HCT116 (cell line): ENCODE results near the gene GPR107. TPM values are rescaled to one million over a fixed set of nuclear protein-coding genes. Genes with fewer than 3 reads are reported as not detected.

ENCODE experiments used
- ATAC-seq: fragments of 200-7000 bp; cut with Tn5 transposase; 2 replicates; pipeline ENCODE4 v1.9.1; 2020; ENCODE audit warnings: mild to moderate bottlenecking, moderate library complexity
- BruUV-seq: library from RNA; stranded (reverse); fragments of 400-500 nt; replicated peaks from 2 replicates; lab custom pipeline; 2021; lab: Mats Ljungman, UMichigan
- CTCF ChIA-PET: fragments of 300-600 bp; sonication (Branson Sonifier 250); formaldehyde crosslinking; loops from one replicate; lab custom pipeline; 2021; ENCODE audit warnings: antibody characterized with exemption; lab: Charles Lee
- POLR2A ChIA-PET: fragments of 300-600, 350-600 bp; sonication (Branson Sonifier 250); formaldehyde crosslinking; loops from one replicate; lab custom pipeline; 2021; ENCODE audit warnings: antibody characterized with exemption; lab: Charles Lee
- RAD21 ChIA-PET, 2 experiments: fragments of 300-600 bp; sonication (Branson Sonifier 250); formaldehyde crosslinking; loops; one replicate each; lab custom pipeline; 2023; ENCODE audit warnings: low total read pairs in 2 of 2; ENCODE audit not compliant: uncharacterized antibody in 2 of 2, unreplicated experiment in 2 of 2, low non-redundant PET in 1 of 2; lab: Charles Lee
- DNase-seq: peaks from one replicate; pipeline ENCODE4 v3.0.0-alpha.2; 2010; ENCODE audit warnings: low read depth, low spot score
- H2AFZ ChIP-seq: fragments of 200-600 bp; shearing (Covaris generic), sonication (generic); 2 replicates; pipeline ENCODE4 v1.6.1; 2017; ENCODE audit warnings: low read depth, mixed run types, mixed read lengths, antibody characterized with exemption, low read length; ENCODE audit not compliant: poor library complexity, severe bottlenecking
- H3K27ac ChIP-seq: 2 replicates; pipeline ENCODE4 v1.5.1; 2012; ENCODE audit warnings: low read depth, low read length
- H3K27me3 ChIP-seq: fragments of 200-600 bp; sonication (generic); 2 replicates; pipeline ENCODE4 v1.6.1; 2016; ENCODE audit warnings: mixed run types, low read length, mixed read lengths; ENCODE audit not compliant: insufficient read depth
- H3K36me3 ChIP-seq, 2 experiments: fragments of 200-500 bp in 1 of 2; fragments of 200-600 bp in 1 of 2; sonication (Bioruptor generic) in 1 of 2; sonication (generic) in 1 of 2; 2 replicates each; pipeline versions ENCODE4 v1.5.1 to v1.6.1; 2014 to 2016; ENCODE audit warnings: low read length in 2 of 2, inconsistent platforms in 1 of 2, mixed read lengths in 1 of 2, mixed run types in 1 of 2; ENCODE audit not compliant: insufficient read depth in 2 of 2, control insufficient read depth in 1 of 2
- H3K4me1 ChIP-seq, 2 experiments: fragments of 200-600 bp in 1 of 2; sonication (generic) in 1 of 2; 2 replicates each; pipeline versions ENCODE4 v1.5.1 to v1.6.1; 2012 to 2017; ENCODE audit warnings: low read length in 2 of 2, inconsistent platforms in 1 of 2, mild to moderate bottlenecking in 1 of 2, mixed read lengths in 1 of 2, mixed run types in 1 of 2, moderate library complexity in 1 of 2; ENCODE audit not compliant: insufficient read depth in 2 of 2, control insufficient read depth in 1 of 2
- H3K4me2 ChIP-seq: fragments of 200-600 bp; sonication (generic); 2 replicates; pipeline ENCODE4 v1.6.1; 2017; ENCODE audit warnings: mixed run types, low read length, mixed read lengths
- H3K4me3 ChIP-seq, 2 experiments: fragments of 200-600 bp in 1 of 2; sonication (generic) in 1 of 2; replicated peaks in 1 of 2; 2 replicates each; pipeline ENCODE4 v1.5.1; 2011 to 2016; ENCODE audit warnings: low read length in 2 of 2, control low read depth in 1 of 2, low read depth in 1 of 2, mild to moderate bottlenecking in 1 of 2, mixed read lengths in 1 of 2, mixed run types in 1 of 2
- H3K79me2 ChIP-seq: fragments of 200-600 bp; sonication (generic); 2 replicates; pipeline ENCODE4 v1.6.1; 2017; ENCODE audit warnings: mild to moderate bottlenecking, mixed run types, low read length, moderate library complexity, mixed read lengths; ENCODE audit not compliant: insufficient read depth
- H3K9ac ChIP-seq: fragments of 200-600 bp; sonication (generic); 2 replicates; pipeline ENCODE4 v1.6.1; 2016; ENCODE audit warnings: low read length, mixed read lengths
- H3K9me2 ChIP-seq: fragments of 200-600 bp; sonication (generic), shearing (Covaris generic); 2 replicates; pipeline ENCODE4 v1.6.1; 2017; ENCODE audit warnings: mixed run types, mild to moderate bottlenecking, moderate library complexity; ENCODE audit not compliant: insufficient read depth
- H3K9me3 ChIP-seq, 2 experiments: fragments of 200-500 bp in 1 of 2; fragments of 200-600 bp in 1 of 2; sonication (Bioruptor generic) in 1 of 2; sonication (generic) in 1 of 2; 2 replicates each; pipeline ENCODE4 v1.6.1; 2014 to 2017; ENCODE audit warnings: low read length in 2 of 2, mixed read lengths in 2 of 2, inconsistent platforms in 1 of 2, low read depth in 1 of 2, mild to moderate bottlenecking in 1 of 2, mixed run types in 1 of 2, moderate library complexity in 1 of 2; ENCODE audit not compliant: control insufficient read depth in 1 of 2, insufficient read depth in 1 of 2
- H4K20me1 ChIP-seq: fragments of 200-600 bp; sonication (generic), shearing (Covaris generic); 2 replicates; pipeline ENCODE4 v1.6.1; 2017; ENCODE audit warnings: mixed run types, mild to moderate bottlenecking, moderate library complexity; ENCODE audit not compliant: insufficient read depth
- CBX3 ChIP-seq: IDR thresholded peaks from 2 replicates; pipeline ENCODE4 v1.6.1; 2012; ENCODE audit warnings: low read depth
- CEBPB ChIP-seq: IDR thresholded peaks from 2 replicates; pipeline ENCODE4 v1.6.1; 2012; ENCODE audit warnings: low read depth
- EGR1 ChIP-seq: IDR thresholded peaks from 2 replicates; pipeline ENCODE4 v1.6.1; 2012; ENCODE audit warnings: low read depth
- ELF1 ChIP-seq: IDR thresholded peaks from 2 replicates; pipeline ENCODE4 v1.6.1; 2012; ENCODE audit warnings: low read depth, borderline replicate concordance
- EZH2 ChIP-seq: fragments of 200-600 bp; sonication (generic); IDR thresholded peaks from 2 replicates; pipeline ENCODE4 v1.6.1; 2017; ENCODE audit warnings: antibody characterized with exemption, mixed run types
- EZH2phosphoT487 ChIP-seq: fragments of 200-600 bp; IDR thresholded peaks from 2 replicates; pipeline ENCODE4 v1.6.1; 2018; ENCODE audit warnings: antibody characterized with exemption, borderline replicate concordance
- FOSL1 ChIP-seq: IDR thresholded peaks from 2 replicates; pipeline ENCODE4 v1.6.1; 2012; ENCODE audit warnings: low read depth
- JUND ChIP-seq: IDR thresholded peaks from 2 replicates; pipeline ENCODE4 v1.6.1; 2012
- POLR2AphosphoS5 ChIP-seq: IDR thresholded peaks from 2 replicates; pipeline ENCODE4 v1.6.1; 2011; ENCODE audit warnings: mild to moderate bottlenecking, low read depth, low read length, moderate library complexity
- RAD21 ChIP-seq: IDR thresholded peaks from 2 replicates; pipeline ENCODE4 v1.6.1; 2012; ENCODE audit warnings: low read depth, mild to moderate bottlenecking
- SIN3A ChIP-seq: IDR thresholded peaks from 2 replicates; pipeline ENCODE4 v1.6.1; 2012; ENCODE audit warnings: low read depth
- ZFX ChIP-seq: fragments of 450-650 bp; IDR thresholded peaks from 2 replicates; pipeline ENCODE4 v1.6.1; 2017
- intact Hi-C: fragments of 100-400 bp; cut with micrococcal nuclease; formaldehyde crosslinking; loops from 2 replicates; pipeline ENCODE4 v1.10.0; 2022
- total RNA-seq: library from RNA; stranded (reverse); gene quantifications from one replicate; pipeline ENCODE4 v1.2.1, GENCODE V29; 2021; ENCODE audit not compliant: unreplicated experiment
- TF ChIP-seq, protein P1 (sequence below): IDR thresholded peaks from 2 replicates; pipeline ENCODE4 v1.6.1; 2012; ENCODE audit warnings: low read depth
- TF ChIP-seq, protein P2 (sequence below): IDR thresholded peaks from 2 replicates; pipeline ENCODE4 v1.6.1; 2012
- TF ChIP-seq, protein P3 (sequence below), 3 experiments: fragments of 200-600 bp in 1 of 3; sonication (generic) in 1 of 3; IDR thresholded peaks in 2 of 3; conservative IDR thresholded peaks in 1 of 3; 2 replicates each; pipeline ENCODE4 v1.5.1; 2012 to 2017; ENCODE audit warnings: low read depth in 2 of 3, low read length in 2 of 3, antibody characterized with exemption in 1 of 3, borderline replicate concordance in 1 of 3, control low read depth in 1 of 3, mild to moderate bottlenecking in 1 of 3, mixed read lengths in 1 of 3, mixed run types in 1 of 3, moderate library complexity in 1 of 3; ENCODE audit not compliant: insufficient read depth in 1 of 3
- TF ChIP-seq, protein P4 (sequence below): IDR thresholded peaks from 2 replicates; pipeline ENCODE4 v1.6.1; 2011; ENCODE audit warnings: mild to moderate bottlenecking, low read length, moderate library complexity; ENCODE audit not compliant: insufficient replicate concordance; ENCODE audit errors: extremely low read depth

GPR107 gene
- total RNA-seq, 1 experiment from 2014 or later: 32.5 TPM

DNA sequence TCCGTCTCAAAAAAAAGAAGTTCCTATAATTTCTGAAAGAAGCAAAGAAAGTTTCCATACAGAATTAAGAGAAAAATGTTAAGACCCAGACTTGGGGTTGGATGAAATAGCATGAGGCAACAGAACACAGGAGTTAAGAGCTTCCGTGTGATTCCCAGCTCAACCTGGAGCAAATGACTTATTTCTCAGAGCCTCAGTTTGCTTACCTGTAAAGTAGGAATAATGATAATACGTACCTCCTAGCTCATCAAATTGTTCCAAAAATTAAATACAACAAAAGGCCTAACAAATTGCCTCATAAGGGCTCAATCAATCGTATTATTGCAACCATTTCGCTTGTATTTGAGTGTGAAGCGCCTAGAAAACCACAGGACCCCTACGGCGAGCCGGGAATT, 600 bp upstream of the GPR107 start:
- H3K4me1 ChIP-seq: peaks cover 13 to 14% of the 10 kb centered on the region in 2 experiments
- no peaks in the 10 kb centered on the region for H3K27me3 ChIP-seq
- intact Hi-C loops: no loop called here
- RAD21 ChIA-PET: no interaction called here
- no peak for DNase-seq
- BruUV-seq: TSS peak; percentile 88
- peaks cover 32% of the 10 kb centered on the region for H3K79me2 ChIP-seq
- POLR2A ChIA-PET: interaction anchor here (1.0 to 1.7 kb wide), 4 partner anchors 9 to 21 kb away, joined by 3 to 7 read pairs (median 4); partner anchors contain the start of gene FNBP1
- no peaks in the 10 kb centered on the region for H3K9me3 ChIP-seq
- H3K27ac ChIP-seq: peak overlapping the region; percentile 69
- H3K4me3 ChIP-seq: peak overlapping the region; percentile 76 to 99
- TF ChIP-seq CEBPB (no peak), EGR1 (no peak), RAD21 (no peak), FOSL1 (no peak), JUND (no peak), ELF1 (no peak), POLR2AphosphoS5 (no peak), SIN3A (no peak), CBX3 (no peak), ZFX (no peak), EZH2 (no peak), EZH2phosphoT487 (no peak)
- TF ChIP-seq, protein P1, sequence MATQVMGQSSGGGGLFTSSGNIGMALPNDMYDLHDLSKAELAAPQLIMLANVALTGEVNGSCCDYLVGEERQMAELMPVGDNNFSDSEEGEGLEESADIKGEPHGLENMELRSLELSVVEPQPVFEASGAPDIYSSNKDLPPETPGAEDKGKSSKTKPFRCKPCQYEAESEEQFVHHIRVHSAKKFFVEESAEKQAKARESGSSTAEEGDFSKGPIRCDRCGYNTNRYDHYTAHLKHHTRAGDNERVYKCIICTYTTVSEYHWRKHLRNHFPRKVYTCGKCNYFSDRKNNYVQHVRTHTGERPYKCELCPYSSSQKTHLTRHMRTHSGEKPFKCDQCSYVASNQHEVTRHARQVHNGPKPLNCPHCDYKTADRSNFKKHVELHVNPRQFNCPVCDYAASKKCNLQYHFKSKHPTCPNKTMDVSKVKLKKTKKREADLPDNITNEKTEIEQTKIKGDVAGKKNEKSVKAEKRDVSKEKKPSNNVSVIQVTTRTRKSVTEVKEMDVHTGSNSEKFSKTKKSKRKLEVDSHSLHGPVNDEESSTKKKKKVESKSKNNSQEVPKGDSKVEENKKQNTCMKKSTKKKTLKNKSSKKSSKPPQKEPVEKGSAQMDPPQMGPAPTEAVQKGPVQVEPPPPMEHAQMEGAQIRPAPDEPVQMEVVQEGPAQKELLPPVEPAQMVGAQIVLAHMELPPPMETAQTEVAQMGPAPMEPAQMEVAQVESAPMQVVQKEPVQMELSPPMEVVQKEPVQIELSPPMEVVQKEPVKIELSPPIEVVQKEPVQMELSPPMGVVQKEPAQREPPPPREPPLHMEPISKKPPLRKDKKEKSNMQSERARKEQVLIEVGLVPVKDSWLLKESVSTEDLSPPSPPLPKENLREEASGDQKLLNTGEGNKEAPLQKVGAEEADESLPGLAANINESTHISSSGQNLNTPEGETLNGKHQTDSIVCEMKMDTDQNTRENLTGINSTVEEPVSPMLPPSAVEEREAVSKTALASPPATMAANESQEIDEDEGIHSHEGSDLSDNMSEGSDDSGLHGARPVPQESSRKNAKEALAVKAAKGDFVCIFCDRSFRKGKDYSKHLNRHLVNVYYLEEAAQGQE: no peak
- TF ChIP-seq, protein P2, sequence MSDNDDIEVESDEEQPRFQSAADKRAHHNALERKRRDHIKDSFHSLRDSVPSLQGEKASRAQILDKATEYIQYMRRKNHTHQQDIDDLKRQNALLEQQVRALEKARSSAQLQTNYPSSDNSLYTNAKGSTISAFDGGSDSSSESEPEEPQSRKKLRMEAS: no peak
- TF ChIP-seq, protein P3, sequence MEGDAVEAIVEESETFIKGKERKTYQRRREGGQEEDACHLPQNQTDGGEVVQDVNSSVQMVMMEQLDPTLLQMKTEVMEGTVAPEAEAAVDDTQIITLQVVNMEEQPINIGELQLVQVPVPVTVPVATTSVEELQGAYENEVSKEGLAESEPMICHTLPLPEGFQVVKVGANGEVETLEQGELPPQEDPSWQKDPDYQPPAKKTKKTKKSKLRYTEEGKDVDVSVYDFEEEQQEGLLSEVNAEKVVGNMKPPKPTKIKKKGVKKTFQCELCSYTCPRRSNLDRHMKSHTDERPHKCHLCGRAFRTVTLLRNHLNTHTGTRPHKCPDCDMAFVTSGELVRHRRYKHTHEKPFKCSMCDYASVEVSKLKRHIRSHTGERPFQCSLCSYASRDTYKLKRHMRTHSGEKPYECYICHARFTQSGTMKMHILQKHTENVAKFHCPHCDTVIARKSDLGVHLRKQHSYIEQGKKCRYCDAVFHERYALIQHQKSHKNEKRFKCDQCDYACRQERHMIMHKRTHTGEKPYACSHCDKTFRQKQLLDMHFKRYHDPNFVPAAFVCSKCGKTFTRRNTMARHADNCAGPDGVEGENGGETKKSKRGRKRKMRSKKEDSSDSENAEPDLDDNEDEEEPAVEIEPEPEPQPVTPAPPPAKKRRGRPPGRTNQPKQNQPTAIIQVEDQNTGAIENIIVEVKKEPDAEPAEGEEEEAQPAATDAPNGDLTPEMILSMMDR (IDR thresholded peaks at IDR 0.05 in 2 of 3, conservative IDR thresholded peaks at IDR 0.05 in 1 of 3; ENCODE audit: borderline replicate concordance in 1 of 3, insufficient read depth in 1 of 3, low read depth in 2 of 3, low read length in 2 of 3): no peak
- TF ChIP-seq, protein P4, sequence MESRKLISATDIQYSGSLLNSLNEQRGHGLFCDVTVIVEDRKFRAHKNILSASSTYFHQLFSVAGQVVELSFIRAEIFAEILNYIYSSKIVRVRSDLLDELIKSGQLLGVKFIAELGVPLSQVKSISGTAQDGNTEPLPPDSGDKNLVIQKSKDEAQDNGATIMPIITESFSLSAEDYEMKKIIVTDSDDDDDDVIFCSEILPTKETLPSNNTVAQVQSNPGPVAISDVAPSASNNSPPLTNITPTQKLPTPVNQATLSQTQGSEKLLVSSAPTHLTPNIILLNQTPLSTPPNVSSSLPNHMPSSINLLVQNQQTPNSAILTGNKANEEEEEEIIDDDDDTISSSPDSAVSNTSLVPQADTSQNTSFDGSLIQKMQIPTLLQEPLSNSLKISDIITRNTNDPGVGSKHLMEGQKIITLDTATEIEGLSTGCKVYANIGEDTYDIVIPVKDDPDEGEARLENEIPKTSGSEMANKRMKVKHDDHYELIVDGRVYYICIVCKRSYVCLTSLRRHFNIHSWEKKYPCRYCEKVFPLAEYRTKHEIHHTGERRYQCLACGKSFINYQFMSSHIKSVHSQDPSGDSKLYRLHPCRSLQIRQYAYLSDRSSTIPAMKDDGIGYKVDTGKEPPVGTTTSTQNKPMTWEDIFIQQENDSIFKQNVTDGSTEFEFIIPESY: no peak
- TF ChIP-seq, all 23 proteins: peak for 0
- no peak for ATAC-seq
- H3K4me2 ChIP-seq: peak overlapping the region; percentile 93
- no peaks in the 10 kb centered on the region for H3K9me2 ChIP-seq
- CTCF ChIA-PET: interaction anchor here (1.2 kb wide), 1 partner anchor 10 kb away, joined by 3 read pairs; the partner anchor contains the start of gene FNBP1
- H3K36me3 ChIP-seq: no peaks in the 10 kb centered on the region
- H4K20me1 ChIP-seq: no peaks in the 10 kb centered on the region
- peak overlapping the region; percentile 83 for H3K9ac ChIP-seq
- H2AFZ ChIP-seq: peak overlapping the region; percentile 18
